AG08395 (cell line): Measurements from ENCODE around the gene PLIN1.

Experiments
- DNase-seq: peaks from one replicate; pipeline ENCODE4 v3.0.0; 2012; ENCODE audit warnings: mixed read lengths, low spot score

PLIN1 gene

GRCh38 chr15:89628806-89629715 is 50.1 kb downstream of the PLIN1 start:
- DNase-seq: no peak

- no peak for DNase-seq
Observed at GRCh38 chr15:89628301-89628700, 50.9 kb downstream of the PLIN1 start.

GRCh38 chr15:89627256-89627970 is 51.8 kb downstream of the PLIN1 start:
- no peak for DNase-seq

GRCh38 chr15:89625716-89626115 is 53.5 kb downstream of the PLIN1 start:
- DNase-seq: no peak

- DNase-seq: no peak
Observed at GRCh38 chr15:89623165-89623564, 56.0 kb downstream of the PLIN1 start.

- no peak for DNase-seq
Observed at GRCh38 chr15:89621547-89621946, 57.6 kb downstream of the PLIN1 start.

GRCh38 chr15:89616228-89616627 is 62.9 kb downstream of the PLIN1 start:
- DNase-seq: no peak

- no peak for DNase-seq
Observed at GRCh38 chr15:89615135-89615534, 64.0 kb downstream of the PLIN1 start.
